ELF-1 (cell line): ENCODE data around the gene PNMA6E.
"Not testable (repeated sequence)": the region's sequence is repeated elsewhere in the genome, so short reads cannot be mapped to it uniquely, and the experiment has no call there.

Experiments
- DNase-seq: peaks from one replicate; pipeline ENCODE4 v3.0.0-alpha.2; 2016; ENCODE audit warnings: low read depth, low spot score

Gene PNMA6E

GRCh38 chrX:153408871-153409351 is 7.8 kb upstream of the PNMA6E start:
- no peak for DNase-seq

- DNase-seq: peak; percentile 62
Observed at GRCh38 chrX:153408221-153408721, 7.1 kb upstream of the PNMA6E start.

GRCh38 chrX:153407736-153408135 is 6.6 kb upstream of the PNMA6E start:
- no peak for DNase-seq

- DNase-seq: no peak
Observed at GRCh38 chrX:153406903-153407302, 5.8 kb upstream of the PNMA6E start.

- no peak for DNase-seq
Observed at GRCh38 chrX:153406011-153406410, 4.9 kb upstream of the PNMA6E start.

- DNase-seq: no peak
Observed at GRCh38 chrX:153405426-153405825, 4.3 kb upstream of the PNMA6E start.

- not testable (repeated sequence) for DNase-seq
Observed at GRCh38 chrX:153404333-153404732, 3.2 kb upstream of the PNMA6E start.

GRCh38 chrX:153400146-153401132 is 711 bp downstream of the PNMA6E start:
- peak; percentile 85 for DNase-seq

GRCh38 chrX:153398275-153398960 is 2.7 kb downstream of the PNMA6E start:
- no peak for DNase-seq

GRCh38 chrX:153397256-153397960 is 3.7 kb downstream of the PNMA6E start:
- no peak for DNase-seq

GRCh38 chrX:153396320-153397195 is 4.6 kb downstream of the PNMA6E start:
- DNase-seq: no peak

- no peak for DNase-seq
Observed at GRCh38 chrX:153395613-153396319, 5.4 kb downstream of the PNMA6E start.

GRCh38 chrX:153394612-153395011 is 6.5 kb downstream of the PNMA6E start:
- DNase-seq: no peak

- no peak for DNase-seq
Observed at GRCh38 chrX:153392642-153393321, 8.4 kb downstream of the PNMA6E start.

GRCh38 chrX:153389460-153389768 is 11.7 kb downstream of the PNMA6E start:
- DNase-seq: not testable (repeated sequence)

- no peak for DNase-seq
Observed at GRCh38 chrX:153388722-153389459, 12.3 kb downstream of the PNMA6E start.

- no peak for DNase-seq
Observed at GRCh38 chrX:153387987-153388721, 13.0 kb downstream of the PNMA6E start.

GRCh38 chrX:153387345-153387744 is 13.8 kb downstream of the PNMA6E start:
- DNase-seq: no peak
